MCF 10A (cell line): Measurements from ENCODE around the gene SMIM43. TPM values are rescaled to one million over a fixed set of nuclear protein-coding genes. Genes with fewer than 3 reads are reported as not detected.
A peak's percentile ranks its signal among the peaks of the same experiment; 100 is the strongest.
"Not testable (repeated sequence)": the region's sequence is repeated elsewhere in the genome, so short reads cannot be mapped to it uniquely, and the experiment has no call there.

Experiments used
- BruUV-seq: library from RNA; stranded (reverse); fragments of 400-500 nt; replicated peaks from 2 replicates; lab custom pipeline; 2021; lab: Mats Ljungman, UMichigan
- CTCF ChIA-PET: fragments of 300-600 bp; sonication (Branson Sonifier 250); formaldehyde crosslinking; extraction: SDS; loops from one replicate; lab custom pipeline; 2021; ENCODE audit warnings: antibody characterized with exemption, inconsistent platforms; lab: Yijun Ruan, JAX
- POLR2A ChIA-PET: fragments of 300-600, 350-650 bp; sonication (Branson Sonifier 250); formaldehyde crosslinking; extraction: SDS; loops from one replicate; lab custom pipeline; 2020; ENCODE audit warnings: antibody characterized with exemption, inconsistent platforms; lab: Yijun Ruan, JAX
- DNase-seq: peaks from one replicate; pipeline ENCODE4 v3.0.0-alpha.2; 2018; ENCODE audit not compliant: unreplicated experiment
- H3K27ac Mint-ChIP-seq: one replicate; pipeline ENCODE4 v1.8.0; 2022; ENCODE audit warnings: mild to moderate bottlenecking, low read depth, mixed read lengths; ENCODE audit not compliant: unreplicated experiment
- H3K27me3 Mint-ChIP-seq: one replicate; pipeline ENCODE4 v1.8.0; 2022; ENCODE audit warnings: mixed read lengths; ENCODE audit not compliant: insufficient read depth, unreplicated experiment
- H3K36me3 Mint-ChIP-seq: one replicate; pipeline ENCODE4 v1.8.0; 2022; ENCODE audit warnings: mild to moderate bottlenecking, moderate library complexity, mixed read lengths; ENCODE audit not compliant: insufficient read depth, unreplicated experiment
- H3K4me1 Mint-ChIP-seq: one replicate; pipeline ENCODE4 v1.8.0; 2022; ENCODE audit warnings: mixed read lengths; ENCODE audit not compliant: insufficient read depth, unreplicated experiment
- H3K4me3 Mint-ChIP-seq: one replicate; pipeline ENCODE4 v1.8.0; 2022; ENCODE audit warnings: mild to moderate bottlenecking, moderate library complexity, mixed read lengths; ENCODE audit not compliant: unreplicated experiment
- H3K9me3 Mint-ChIP-seq: one replicate; pipeline ENCODE4 v1.8.0; 2022; ENCODE audit warnings: mixed read lengths; ENCODE audit not compliant: unreplicated experiment
- CTCF ChIP-seq: fragments of 200-600 bp; IDR thresholded peaks from one replicate; pipeline ENCODE4 v1.8.0; 2022; ENCODE audit warnings: antibody characterized with exemption, mild to moderate bottlenecking; ENCODE audit not compliant: unreplicated experiment
- intact Hi-C: fragments of 100-400 bp; cut with micrococcal nuclease; formaldehyde crosslinking; loops from 2 replicates; pipeline ENCODE4 v1.14.1; 2022
- total RNA-seq: library from RNA; stranded (reverse); gene quantifications from 2 replicates; pipeline ENCODE4 v1.2.3, GENCODE V29; 2022

SMIM43 gene
- total RNA-seq, 1 experiment from 2014 or later, result not detected

GRCh38 chr4:121736735-121737351 is 28.1 kb downstream of the SMIM43 start:
- H3K9me3 Mint-ChIP-seq, result no peaks in the 10 kb centered on the region
- no peak overlapping the region for H3K4me3 Mint-ChIP-seq
- intact Hi-C loops, result loop anchor here (1.0 to 5.0 kb wide), 5 partner anchors 70 to 545 kb away; no protein-coding TSS in a partner anchor
- no TSS peak for BruUV-seq
- H3K27me3 Mint-ChIP-seq, result no peaks in the 10 kb centered on the region
- CTCF ChIA-PET, result interaction anchor here (0.5 to 4.5 kb wide), 47 partner anchors 9 to 832 kb away, joined by 3 to 35 read pairs (median 4); partner anchors contain the start of gene ANXA5
- peak; percentile 79 for DNase-seq
- no peaks in the 10 kb centered on the region for H3K4me1 Mint-ChIP-seq
- POLR2A ChIA-PET, result interaction anchor here (0.6 to 1.2 kb wide), 5 partner anchors 22 to 544 kb away, joined by 3 to 6 read pairs (median 4); partner anchors contain the start of gene ANXA5
- H3K27ac Mint-ChIP-seq, result no peak overlapping the region
- peak; percentile 43 for TF ChIP-seq CTCF
- H3K36me3 Mint-ChIP-seq, result no peaks in the 10 kb centered on the region

- H3K27ac Mint-ChIP-seq, result no peak overlapping the region
- POLR2A ChIA-PET, result interaction anchor here (1.5 kb wide), 1 partner anchor 38 kb away, joined by 3 read pairs; the partner anchor contains the start of gene ANXA5
- no peaks in the 10 kb centered on the region for H3K4me1 Mint-ChIP-seq
- CTCF ChIA-PET, result interaction anchor here (0.5 to 4.5 kb wide), 17 partner anchors 9 to 543 kb away, joined by 3 to 16 read pairs (median 4); no protein-coding TSS in a partner anchor
- no peak for TF ChIP-seq CTCF
- H3K4me3 Mint-ChIP-seq, result no peak overlapping the region
- DNase-seq, result no peak
- H3K27me3 Mint-ChIP-seq, result no peaks in the 10 kb centered on the region
- no TSS peak for BruUV-seq
- H3K36me3 Mint-ChIP-seq, result no peaks in the 10 kb centered on the region
- intact Hi-C loops, result no loop called here
- no peaks in the 10 kb centered on the region for H3K9me3 Mint-ChIP-seq
Observed at GRCh38 chr4:121734571-121734970, 30.4 kb downstream of the SMIM43 start.

GRCh38 chr4:121733942-121734341 is 31.0 kb downstream of the SMIM43 start:
- no peak for DNase-seq
- Mint-ChIP-seq H3K4me1 (peaks cover 1% of the 10 kb centered on the region), H3K36me3 (no peaks in the 10 kb centered on the region), H3K27me3 (no peaks in the 10 kb centered on the region), H3K9me3 (no peaks in the 10 kb centered on the region), H3K27ac (no peak overlapping the region), H3K4me3 (no peak overlapping the region)
- intact Hi-C loops, result no loop called here
- TF ChIP-seq CTCF, result no peak
- no TSS peak for BruUV-seq
- ChIA-PET POLR2A (no interaction called here), CTCF (interaction anchor here (0.7 to 4.5 kb wide), 9 partner anchors 17 to 542 kb away, joined by 3 to 16 read pairs (median 6); no protein-coding TSS in a partner anchor)

GRCh38 chr4:121729753-121730152 is 35.2 kb downstream of the SMIM43 start:
- H3K4me1 Mint-ChIP-seq, H3K9me3 Mint-ChIP-seq, BruUV-seq, intact Hi-C loops, H3K27ac Mint-ChIP-seq, H3K4me3 Mint-ChIP-seq, DNase-seq, H3K36me3 Mint-ChIP-seq, H3K27me3 Mint-ChIP-seq: not testable (repeated sequence)
- CTCF ChIA-PET, result interaction anchor here (1.3 kb wide), 1 partner anchor 34 kb away, joined by 4 read pairs; no protein-coding TSS in a partner anchor
- POLR2A ChIA-PET, result interaction anchor here (1.0 to 2.7 kb wide), 2 partner anchors 33 kb away, joined by 5 to 12 read pairs; partner anchors contain the start of gene ANXA5
